Measurements from ENCODE around the gene DNAH11. TPM values are rescaled to one million over a fixed set of nuclear protein-coding genes. Genes with fewer than 3 reads are reported as not detected.

DNAH11 gene
- total and polyA plus RNA-seq, 9 of the 15 experiments (the other 6 are each of a cell fraction or from before 2014, with no cell fraction given): under 0.01 TPM; not detected in 7

GRCh38 chr7:21719846-21720245, 177.0 kb downstream of the DNAH11 start:
- Histone ChIP-seq H3K4me1 (replicated peaks in 1 of 2; ENCODE audit: control insufficient read depth in 2 of 2, insufficient read depth in 2 of 2, low read length in 2 of 2) (no peaks in the 10 kb centered on the region), H4K20me1 (replicated peaks; ENCODE audit: control insufficient read depth, insufficient read depth, low read length) (no peaks in the 10 kb centered on the region), H3K79me2 (ENCODE audit: control insufficient read depth, insufficient read depth, low read length) (no peaks in the 10 kb centered on the region), H3K36me3 (ENCODE audit: control insufficient read depth, insufficient read depth, low read length) (no peaks in the 10 kb centered on the region), H3K9me1 (ENCODE audit: control insufficient read depth, insufficient read depth, low read length) (no peaks in the 10 kb centered on the region), H3K27me3 (ENCODE audit: control insufficient read depth in 2 of 2, insufficient read depth in 2 of 2, low read length in 2 of 2) (peaks cover 0 to 4% of the 10 kb centered on the region in 2 experiments; a peak in 1 of 5 replicates), H3K4me3 (no peak overlapping the region), H3K9ac (ENCODE audit: insufficient read depth in 1 of 2, low read depth in 2 of 2, low read length in 2 of 2) (no peak overlapping the region), H3K4me2 (ENCODE audit: insufficient read depth, low read length) (no peak overlapping the region), H3K27ac (ENCODE audit: extremely low read depth, low read depth, low read length) (no peak overlapping the region), H3K9me3 (replicated peaks; ENCODE audit: control insufficient read depth, insufficient read depth, low read depth, low read length) (no peaks in the 10 kb centered on the region), H2AFZ (ENCODE audit: low read depth, low read length) (no peak overlapping the region)
- BruUV-seq (replicated peaks): no TSS peak
- ATAC-seq (no peak), FAIRE-seq (no peak), DNase-seq (ENCODE audit: extremely low read depth in 1 of 4, low spot score in 3 of 4) (no peak)
- TF ChIP-seq ZBTB2 (IDR thresholded peaks at IDR 0.05) (no peak), ZNF347 (CRISPR knock-in tag; IDR thresholded peaks at IDR 0.05; ENCODE audit: low read depth) (no peak), ATF3 (IDR thresholded peaks at IDR 0.05) (no peak), ATF3 (CRISPR knock-in tag; conservative IDR thresholded peaks at IDR 0.05) (no peak), FOXP1 (CRISPR knock-in tag; IDR thresholded peaks at IDR 0.05) (no peak), GABPB2 (CRISPR knock-in tag; conservative IDR thresholded peaks at IDR 0.05) (no peak), RFX5 (IDR thresholded peaks at IDR 0.05; ENCODE audit: low read depth, low read length) (no peak), MNT (conservative IDR thresholded peaks at IDR 0.05) (no peak), BRF2 (IDR thresholded peaks at IDR 0.05; ENCODE audit: borderline replicate concordance, insufficient read depth, insufficient read length) (no peak), UBTF (IDR thresholded peaks at IDR 0.05; ENCODE audit: borderline replicate concordance in 1 of 2, low read depth in 2 of 2, low read length in 2 of 2) (no peak), ZNF146 (CRISPR knock-in tag; IDR thresholded peaks at IDR 0.05; ENCODE audit: unreplicated experiment) (no peak), CTCF (IDR thresholded peaks at IDR 0.05 in 2 of 3, conservative IDR thresholded peaks at IDR 0.05 in 1 of 3; ENCODE audit: insufficient read depth in 2 of 3, low read depth in 1 of 3, low read length in 3 of 3) (no peak)
- POLR2A ChIA-PET: no interaction called here
- in situ Hi-C loops (cut with MboI) (no loop called here), intact Hi-C loops (cut with micrococcal nuclease) (no loop called here)
- CTCF ChIA-PET (ENCODE audit: low intra/inter-chr PET ratio): no interaction called here
- 0% methylated on average over 10 of the region's 10 CpGs for WGBS (ENCODE audit: insufficient coverage, low coverage, missing lambda C conversion rate)

All from K562 (cell line).